Measurements from ENCODE around the gene CNOT2.

DNA sequence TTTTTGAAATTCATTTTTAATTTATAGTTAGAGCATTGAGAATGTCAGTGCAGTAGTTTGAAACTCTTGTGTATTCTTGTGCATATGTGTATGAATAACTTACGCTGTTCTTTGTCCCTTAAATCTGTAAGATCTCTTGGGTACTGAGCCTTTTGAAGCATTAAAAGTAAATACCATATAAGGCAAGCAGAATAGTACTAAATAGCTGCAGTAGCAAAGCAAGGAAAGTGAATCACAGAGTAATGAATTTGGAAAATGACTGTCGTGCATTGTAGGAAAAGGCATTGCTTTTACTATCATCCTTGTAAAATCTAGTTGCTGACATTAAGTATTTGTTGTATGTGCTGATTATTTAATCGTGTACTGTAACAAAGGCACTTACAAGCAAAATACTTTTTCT is 12.1 kb downstream of the CNOT2 start:
- TF ChIP-seq CTCF (IDR thresholded peaks at IDR 0.05): no peak
- no peak for TF ChIP-seq POLR2A (IDR thresholded peaks at IDR 0.05)
